ENCODE measurements around the gene AFF4.

The AFF4 gene

DNA sequence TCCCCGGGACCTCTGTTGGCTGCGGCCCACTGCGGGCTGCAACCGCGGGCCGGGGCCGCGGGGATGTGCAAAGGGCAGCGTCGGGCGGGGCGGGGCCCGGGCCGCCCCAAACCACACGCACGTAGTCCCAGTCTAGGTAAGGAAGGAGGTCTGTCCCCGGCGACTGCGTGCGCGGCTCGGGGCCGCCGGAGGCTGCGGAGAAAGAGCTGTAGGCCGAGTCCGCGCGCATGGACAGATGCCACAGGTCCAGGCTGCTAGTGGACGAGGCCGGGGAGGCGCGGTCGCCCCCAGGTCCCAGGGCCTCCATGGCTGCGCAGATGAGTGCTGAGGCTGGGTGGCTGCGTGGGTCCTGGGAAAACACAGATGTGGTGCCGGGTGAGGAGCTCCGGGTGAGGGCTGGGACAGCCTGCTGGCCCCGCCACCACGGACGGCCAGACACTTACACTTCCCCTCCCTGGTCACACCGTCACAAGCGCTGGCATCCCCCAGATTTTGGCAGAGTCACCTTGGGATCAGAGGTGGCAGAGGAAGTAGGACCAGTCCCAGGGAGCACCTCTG, 137.5 kb downstream of the AFF4 start:
- peak; percentile 28 for DNase-seq
